NCI-H526 treated with DMSO at 0.1 percent for 48 hours (cell line): ENCODE measurements around the gene RGS9.
A peak's percentile ranks its signal among the peaks of the same experiment; 100 is the strongest.
"Not testable (repeated sequence)": the region's sequence is repeated elsewhere in the genome, so short reads cannot be mapped to it uniquely, and the experiment has no call there.

Experiments used
- DNase-seq: peaks from one replicate; lab custom pipeline; 2025; lab: John Stamatoyannopoulos, UW

RGS9 gene

GRCh38 chr17:65137021-65137939 is at the start of gene RGS9:
TSS of gene RGS9 (plus strand) at chr17:65137370. CDS start at chr17:65137541, 171 bp downstream.
- DNase-seq: peak; percentile 56

DNA sequence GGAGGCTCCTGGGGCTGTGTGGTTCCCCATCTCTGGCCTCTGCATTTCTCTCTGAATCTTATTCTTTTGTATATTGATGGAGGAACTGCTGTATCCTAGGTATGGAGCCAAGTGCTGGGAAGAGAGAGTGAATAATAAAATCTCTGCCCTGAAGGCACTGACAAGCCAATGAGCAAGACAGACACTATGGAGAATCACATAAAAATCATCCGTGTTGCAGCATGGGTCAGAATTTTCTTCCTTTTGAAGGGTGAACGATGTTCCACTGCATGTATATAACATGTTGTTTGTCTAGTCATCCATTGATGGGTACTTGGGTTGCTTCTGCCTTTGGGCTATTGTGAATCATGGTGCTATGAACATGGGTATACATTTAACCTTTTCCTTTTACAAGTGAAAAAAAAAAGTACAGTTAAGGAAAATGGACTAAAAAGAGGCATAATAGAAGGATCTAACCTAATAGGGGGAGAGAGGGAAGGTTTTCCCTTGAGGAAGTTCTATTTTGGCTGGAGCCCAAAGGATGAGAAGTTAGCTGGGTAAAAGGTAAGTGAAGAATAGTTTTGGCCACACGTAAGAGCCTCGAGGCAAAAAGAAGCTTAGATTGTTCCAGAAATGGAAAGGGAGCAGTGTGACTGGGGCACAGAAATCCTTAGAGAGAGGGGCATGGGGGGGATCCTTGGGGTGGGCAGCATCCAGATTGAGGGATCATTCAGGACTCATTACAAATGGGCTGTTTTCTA is 48.4 kb upstream of the RGS9 start:
- no peak for DNase-seq

- no peak for DNase-seq
These were observed 44.9 kb upstream of the RGS9 start for GRCh38 chr17:65092262-65092661.

GRCh38 chr17:65092721-65093356 is 44.3 kb upstream of the RGS9 start:
- not testable (repeated sequence) for DNase-seq

GRCh38 chr17:65093930-65094329 is 43.2 kb upstream of the RGS9 start:
- no peak for DNase-seq

DNA sequence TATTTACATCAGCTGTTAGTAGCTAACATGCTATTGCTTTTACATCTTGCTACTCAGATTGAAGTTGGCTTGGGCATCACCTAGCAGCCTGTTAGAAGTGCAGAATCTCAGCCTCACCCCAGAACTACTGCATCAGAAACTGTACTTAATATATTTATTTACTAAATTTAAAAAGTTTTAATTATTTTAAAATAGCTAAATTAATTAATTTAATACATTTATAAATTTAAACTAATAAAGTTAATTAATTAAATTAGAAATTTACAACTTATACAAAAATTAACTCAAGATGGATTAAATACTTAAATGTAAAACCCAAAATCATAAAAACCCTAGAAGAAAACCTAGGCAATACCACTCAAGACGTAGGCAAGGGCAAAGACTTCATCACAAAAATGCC is 41.7 kb upstream of the RGS9 start:
- no peak for DNase-seq

DNA sequence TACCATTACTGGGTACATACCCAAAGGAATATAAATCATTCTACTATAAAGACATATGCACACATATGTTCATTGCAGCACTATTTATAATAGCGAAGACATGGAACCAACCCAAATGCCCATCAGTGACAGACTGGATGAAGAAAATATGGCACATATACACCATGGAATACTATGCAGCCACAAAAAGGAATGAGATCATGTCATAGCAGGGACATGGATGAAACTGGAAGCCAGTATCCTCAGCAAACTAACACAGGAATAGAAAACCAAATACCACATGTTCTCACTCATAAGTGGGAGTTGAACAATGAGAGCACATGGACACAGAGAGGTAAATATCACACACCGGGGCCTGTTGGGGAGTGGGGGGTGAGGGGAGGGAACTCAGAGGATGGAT is 40.8 kb upstream of the RGS9 start:
- DNase-seq: not testable (repeated sequence)

GRCh38 chr17:65097110-65097509 is 40.1 kb upstream of the RGS9 start:
- no peak for DNase-seq

DNA sequence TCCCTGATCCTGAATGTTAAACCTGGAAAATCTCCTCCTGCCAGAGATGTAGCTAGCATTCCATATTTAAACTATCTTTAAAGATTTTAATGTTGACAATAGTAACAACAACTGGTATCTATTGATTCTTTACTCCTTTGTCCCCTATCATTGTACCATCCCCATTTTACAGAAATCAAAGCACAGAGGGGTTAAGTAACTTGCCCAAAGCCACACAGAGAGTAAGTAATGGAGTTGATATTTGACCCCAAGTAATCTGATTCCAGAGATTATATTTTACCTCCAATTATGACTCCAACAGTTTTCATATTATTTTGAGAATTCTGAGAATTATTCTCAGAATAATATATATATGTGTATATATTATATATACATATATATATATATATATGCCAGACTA is 37.7 kb upstream of the RGS9 start:
- no peak for DNase-seq

DNA sequence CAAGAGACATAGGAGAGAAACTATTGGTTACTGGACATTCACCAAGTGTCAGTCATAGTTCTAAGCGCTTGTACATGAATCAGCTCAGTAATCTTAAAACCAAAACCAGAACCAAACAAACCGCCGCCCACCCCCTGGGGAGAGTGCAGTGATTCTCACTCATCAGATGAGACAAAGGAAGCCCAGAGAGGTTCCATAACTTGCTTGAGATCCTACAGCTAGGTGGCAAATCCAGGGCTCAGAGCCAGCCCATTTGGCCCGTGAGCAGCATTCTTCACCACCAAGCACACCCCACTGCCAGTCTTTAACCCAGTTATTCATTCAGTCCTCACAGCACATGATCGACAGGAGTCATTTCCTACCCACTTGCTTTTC is 37.2 kb upstream of the RGS9 start:
- DNase-seq: no peak

- peak; percentile 26 for DNase-seq
These were observed 36.6 kb upstream of the RGS9 start for GRCh38 chr17:65100316-65101140.

DNA sequence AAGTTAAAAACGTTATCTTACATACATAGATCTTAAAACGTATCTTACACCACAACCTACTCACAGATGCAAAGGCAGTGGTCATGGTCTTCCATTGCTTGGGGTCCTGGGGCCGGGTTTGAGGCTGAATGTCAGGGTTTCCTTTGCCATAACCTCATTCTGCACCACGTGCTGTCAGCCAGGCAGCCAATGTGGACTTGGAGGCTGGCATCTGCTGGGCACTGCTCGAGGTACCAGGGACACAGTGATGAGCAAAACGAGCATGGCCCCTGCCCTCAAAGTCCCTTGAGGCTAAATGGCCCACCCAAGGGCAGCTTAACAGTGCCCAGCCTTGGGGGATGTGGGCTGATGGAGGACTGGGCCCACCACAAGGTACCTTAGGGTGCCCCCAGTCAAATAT is 35.8 kb upstream of the RGS9 start:
- DNase-seq: no peak

GRCh38 chr17:65102235-65102634 is 34.9 kb upstream of the RGS9 start:
- DNase-seq: no peak

DNA sequence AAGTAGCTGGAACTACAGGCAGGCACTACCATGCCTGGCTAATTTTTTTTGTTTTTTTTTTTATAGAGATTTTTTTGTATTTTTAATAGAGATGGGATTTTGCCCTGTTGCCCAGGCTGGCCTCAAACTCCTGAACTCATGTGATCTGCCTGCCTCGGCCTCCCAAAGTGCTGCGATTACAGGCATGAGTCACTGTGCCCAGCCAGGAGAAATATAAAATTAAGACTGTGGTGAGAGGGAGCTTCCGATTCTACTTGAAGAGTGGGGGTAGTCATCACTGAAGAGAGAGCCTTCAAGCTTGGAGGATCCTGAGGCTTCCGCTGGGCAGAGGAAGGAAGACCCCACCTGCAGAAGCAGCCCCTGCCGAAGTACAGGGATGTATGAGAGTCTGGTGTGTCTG is 34.4 kb upstream of the RGS9 start:
- no peak for DNase-seq

DNA sequence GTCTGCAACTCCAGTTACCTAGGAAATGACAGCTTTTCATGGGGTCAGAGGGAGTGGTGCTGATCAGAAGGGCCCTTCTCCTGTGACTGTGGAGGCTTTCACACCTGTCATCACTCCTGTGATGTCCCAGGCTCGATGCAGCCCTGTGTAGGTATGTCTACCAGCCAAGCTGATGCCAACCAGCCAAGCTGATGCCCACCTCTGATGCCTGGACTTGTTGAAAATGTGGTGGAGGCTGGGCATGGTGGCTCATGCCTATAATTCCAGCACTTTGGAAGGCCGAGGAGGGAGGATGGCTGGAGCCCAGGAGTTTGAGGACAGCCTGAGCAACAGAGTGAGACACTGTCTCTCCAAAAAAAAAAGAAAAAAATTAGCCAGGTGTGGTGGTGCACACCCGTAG is 33.7 kb upstream of the RGS9 start:
- DNase-seq: no peak

DNA sequence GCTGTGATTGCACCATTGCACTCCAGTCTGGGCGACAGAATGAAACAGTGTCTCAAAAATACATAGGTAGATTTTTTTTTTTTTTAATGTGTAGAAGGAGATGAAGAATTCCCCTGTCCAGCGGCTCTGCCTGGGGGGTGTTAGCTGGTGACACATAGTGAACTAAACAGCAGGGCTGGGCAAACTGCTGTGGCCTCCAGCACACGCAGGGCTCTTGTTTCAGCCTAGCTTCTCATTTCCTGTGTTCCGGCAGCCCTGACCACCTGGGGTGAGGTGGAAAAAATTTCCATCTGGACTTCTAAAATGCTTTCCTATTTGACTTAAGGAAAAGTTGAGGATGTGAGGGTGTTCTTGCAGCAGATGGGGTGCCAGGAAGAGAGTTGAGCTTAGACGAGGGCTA is 33.3 kb upstream of the RGS9 start:
- DNase-seq: no peak

DNA sequence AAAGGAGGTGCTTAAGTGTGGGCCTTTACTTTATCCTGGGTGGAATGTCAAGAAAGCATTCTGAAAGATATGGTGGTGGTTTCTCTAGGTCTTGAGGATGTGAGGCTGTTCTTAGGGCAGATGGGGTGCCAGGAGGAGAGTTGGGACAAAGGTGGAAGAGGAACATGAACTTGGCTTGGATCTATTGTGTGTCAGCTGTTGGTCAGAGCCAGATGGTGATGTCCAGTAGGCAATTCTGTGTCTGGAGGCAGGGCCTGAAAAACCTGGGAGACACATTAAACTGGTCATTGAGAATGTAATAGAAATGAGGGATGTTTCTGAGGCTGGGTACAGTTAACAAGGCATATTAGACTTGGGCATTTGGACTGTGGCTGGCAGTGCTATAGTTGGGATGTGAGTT is 32.6 kb upstream of the RGS9 start:
- DNase-seq: no peak

DNA sequence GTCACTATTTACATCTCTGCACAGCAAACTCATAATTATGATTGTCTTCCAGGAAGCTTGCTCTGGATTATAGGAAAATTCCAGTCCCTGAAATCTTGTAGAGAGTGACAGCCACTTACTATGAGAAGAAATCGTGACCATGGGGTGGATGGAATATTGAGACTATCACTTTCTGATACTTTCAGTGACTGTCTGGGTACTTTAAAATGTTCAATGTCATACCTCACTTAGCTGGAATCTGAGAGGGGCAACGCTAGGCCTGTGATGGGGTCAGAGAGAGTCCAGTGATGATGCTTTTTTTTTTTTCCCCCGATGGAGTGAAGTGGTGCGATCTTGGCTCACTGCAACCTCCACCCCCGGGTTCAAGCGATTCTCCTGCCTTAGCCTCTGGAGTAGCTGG is 32.2 kb upstream of the RGS9 start:
- no peak for DNase-seq

- DNase-seq: no peak
These were observed 29.0 kb upstream of the RGS9 start for GRCh38 chr17:65108152-65108551.

GRCh38 chr17:65109543-65109942 is 27.6 kb upstream of the RGS9 start:
- DNase-seq: no peak

- DNase-seq: no peak
These were observed 27.0 kb upstream of the RGS9 start for GRCh38 chr17:65109990-65110680.
